ENCODE measurements around the gene RSAD2. TPM values are rescaled to one million over a fixed set of nuclear protein-coding genes. Genes with fewer than 3 reads are reported as not detected.

RSAD2 gene
- total RNA-seq, 1 experiment from 2014 or later: 0.18 TPM

GRCh38 chr2:6917071-6917760 lies 39.6 kb downstream of the RSAD2 start, which contains the start of gene RNF144A:
RNF144A (plus strand) TSS chr2:6917412; CDS start chr2:6996927, 79,515 bp downstream.
- H3K9me3 ChIP-seq: peaks cover 5% of the 10 kb centered on the region; the same call in 1 of the 2 replicates
- Mint-ChIP-seq H3K4me3 (ENCODE audit: unreplicated experiment) (peak within 1 kb of the TSS; percentile 59), H3K36me3 (ENCODE audit: insufficient read depth, unreplicated experiment) (peaks cover 6% of the 10 kb centered on the region), H3K27me3 (ENCODE audit: insufficient read depth, unreplicated experiment) (peaks cover 5% of the 10 kb centered on the region), H3K9me3 (ENCODE audit: unreplicated experiment) (no peaks in the 10 kb centered on the region), H3K27ac (ENCODE audit: unreplicated experiment) (no peak within 1 kb of the TSS), H3K4me1 (ENCODE audit: low read depth, unreplicated experiment) (no peaks in the 10 kb centered on the region)
- BruUV-seq (replicated peaks): no TSS peak
- H3K36me3 ChIP-seq (ENCODE audit: control insufficient read depth, insufficient read depth, low read length): no peaks in the 10 kb centered on the region
- intact Hi-C loops (cut with micrococcal nuclease; ENCODE audit: unreplicated experiment): no loop called here
- H3K4me3 ChIP-seq (ENCODE audit: low read depth, low read length): peak within 1 kb of the TSS; percentile 47
- POLR2A ChIA-PET: no interaction called here
- CTCF ChIA-PET: interaction anchor here (0.5 to 1.5 kb wide), 6 partner anchors 12 to 128 kb away, joined by 3 to 4 read pairs (median 4); no protein-coding TSS in a partner anchor
- TF ChIP-seq, protein P1, sequence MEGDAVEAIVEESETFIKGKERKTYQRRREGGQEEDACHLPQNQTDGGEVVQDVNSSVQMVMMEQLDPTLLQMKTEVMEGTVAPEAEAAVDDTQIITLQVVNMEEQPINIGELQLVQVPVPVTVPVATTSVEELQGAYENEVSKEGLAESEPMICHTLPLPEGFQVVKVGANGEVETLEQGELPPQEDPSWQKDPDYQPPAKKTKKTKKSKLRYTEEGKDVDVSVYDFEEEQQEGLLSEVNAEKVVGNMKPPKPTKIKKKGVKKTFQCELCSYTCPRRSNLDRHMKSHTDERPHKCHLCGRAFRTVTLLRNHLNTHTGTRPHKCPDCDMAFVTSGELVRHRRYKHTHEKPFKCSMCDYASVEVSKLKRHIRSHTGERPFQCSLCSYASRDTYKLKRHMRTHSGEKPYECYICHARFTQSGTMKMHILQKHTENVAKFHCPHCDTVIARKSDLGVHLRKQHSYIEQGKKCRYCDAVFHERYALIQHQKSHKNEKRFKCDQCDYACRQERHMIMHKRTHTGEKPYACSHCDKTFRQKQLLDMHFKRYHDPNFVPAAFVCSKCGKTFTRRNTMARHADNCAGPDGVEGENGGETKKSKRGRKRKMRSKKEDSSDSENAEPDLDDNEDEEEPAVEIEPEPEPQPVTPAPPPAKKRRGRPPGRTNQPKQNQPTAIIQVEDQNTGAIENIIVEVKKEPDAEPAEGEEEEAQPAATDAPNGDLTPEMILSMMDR (IDR thresholded peaks at IDR 0.05; ENCODE audit: insufficient read depth in 1 of 2, low read depth in 1 of 2, low read length in 1 of 2, severe bottlenecking in 1 of 2, unreplicated experiment in 1 of 2): peak; percentile 1 to 32
- H3K4me1 ChIP-seq: no peaks in the 10 kb centered on the region
- H3K27me3 ChIP-seq (replicated peaks; ENCODE audit: control insufficient read depth, insufficient read depth, low read length): no peaks in the 10 kb centered on the region
- peak in 1 of 2 experiments; percentile 76 for DNase-seq

- Mint-ChIP-seq H3K27me3 (ENCODE audit: insufficient read depth, unreplicated experiment) (peaks cover 5% of the 10 kb centered on the region), H3K9me3 (ENCODE audit: unreplicated experiment) (no peaks in the 10 kb centered on the region), H3K27ac (ENCODE audit: unreplicated experiment) (no peak overlapping the region), H3K36me3 (ENCODE audit: insufficient read depth, unreplicated experiment) (peaks cover 6% of the 10 kb centered on the region), H3K4me1 (ENCODE audit: low read depth, unreplicated experiment) (no peaks in the 10 kb centered on the region), H3K4me3 (ENCODE audit: unreplicated experiment) (peak overlapping the region; percentile 59)
- H3K4me3 ChIP-seq (ENCODE audit: low read depth, low read length): peak overlapping the region; percentile 47
- no peaks in the 10 kb centered on the region for H3K27me3 ChIP-seq (replicated peaks; ENCODE audit: control insufficient read depth, insufficient read depth, low read length)
- H3K36me3 ChIP-seq (ENCODE audit: control insufficient read depth, insufficient read depth, low read length): no peaks in the 10 kb centered on the region
- no peak for DNase-seq
- POLR2A ChIA-PET: no interaction called here
- no peaks in the 10 kb centered on the region for H3K4me1 ChIP-seq
- CTCF ChIA-PET: no interaction called here
- intact Hi-C loops (cut with micrococcal nuclease; ENCODE audit: unreplicated experiment): no loop called here
- no TSS peak for BruUV-seq (replicated peaks)
- H3K9me3 ChIP-seq: peaks cover 5% of the 10 kb centered on the region; the same call in 1 of the 2 replicates
- TF ChIP-seq, protein P1 (IDR thresholded peaks at IDR 0.05; ENCODE audit: insufficient read depth in 1 of 2, low read depth in 1 of 2, low read length in 1 of 2, severe bottlenecking in 1 of 2, unreplicated experiment in 1 of 2): no peak
Observed at GRCh38 chr2:6917761-6918421, 40.3 kb downstream of the RSAD2 start.

- H3K36me3 ChIP-seq (ENCODE audit: control insufficient read depth, insufficient read depth, low read length): no peaks in the 10 kb centered on the region
- TF ChIP-seq, protein P1 (IDR thresholded peaks at IDR 0.05; ENCODE audit: insufficient read depth in 1 of 2, low read depth in 1 of 2, low read length in 1 of 2, severe bottlenecking in 1 of 2, unreplicated experiment in 1 of 2): no peak
- POLR2A ChIA-PET: no interaction called here
- CTCF ChIA-PET: no interaction called here
- Mint-ChIP-seq H3K27ac (ENCODE audit: unreplicated experiment) (no peak overlapping the region), H3K4me1 (ENCODE audit: low read depth, unreplicated experiment) (no peaks in the 10 kb centered on the region), H3K27me3 (ENCODE audit: insufficient read depth, unreplicated experiment) (no peaks in the 10 kb centered on the region), H3K4me3 (ENCODE audit: unreplicated experiment) (no peak overlapping the region), H3K9me3 (ENCODE audit: unreplicated experiment) (no peaks in the 10 kb centered on the region), H3K36me3 (ENCODE audit: insufficient read depth, unreplicated experiment) (peaks cover 6% of the 10 kb centered on the region)
- H3K4me3 ChIP-seq (ENCODE audit: low read depth, low read length): no peak overlapping the region
- no TSS peak for BruUV-seq (replicated peaks)
- no peaks in the 10 kb centered on the region for H3K27me3 ChIP-seq (replicated peaks; ENCODE audit: control insufficient read depth, insufficient read depth, low read length)
- intact Hi-C loops (cut with micrococcal nuclease; ENCODE audit: unreplicated experiment): no loop called here
- no peaks in the 10 kb centered on the region for H3K4me1 ChIP-seq
- H3K9me3 ChIP-seq: peaks cover 5% of the 10 kb centered on the region; the same call in 1 of the 2 replicates
- DNase-seq: no peak
Observed at GRCh38 chr2:6919901-6920742, 42.5 kb downstream of the RSAD2 start.

All from Caco-2 (cell line).